ENCODE data around the gene PTTG1IP2. TPM values are rescaled to one million over a fixed set of nuclear protein-coding genes. Genes with fewer than 3 reads are reported as not detected.

Gene PTTG1IP2
- polyA plus RNA-seq, 4 donors: not detected

GRCh38 chr7:90552521-90552920, 83.1 kb downstream of the PTTG1IP2 start:
- DNase-seq (ENCODE audit: low read depth in 4 of 4, low spot score in 3 of 4): no peak

DNA sequence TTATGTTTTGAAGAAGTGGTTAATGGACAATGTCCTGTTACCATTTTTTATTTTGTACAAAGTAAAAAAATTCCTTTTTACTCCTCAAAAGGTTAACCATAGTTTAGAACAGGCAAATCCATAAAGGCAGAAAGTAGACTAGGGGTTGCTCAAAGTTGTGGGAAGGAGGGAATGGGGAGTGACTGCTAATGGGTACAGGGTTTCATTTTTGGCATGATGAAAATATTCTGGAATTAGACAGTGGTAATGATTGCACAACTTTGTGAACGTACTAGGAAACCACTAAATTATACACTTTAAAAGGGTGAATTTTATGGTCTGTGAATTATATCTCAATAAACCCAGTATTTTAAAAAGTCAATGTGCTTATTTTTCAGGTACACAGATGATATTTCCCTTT, 91.3 kb downstream of the PTTG1IP2 start:
- DNase-seq (ENCODE audit: low read depth in 4 of 4, low spot score in 3 of 4): no peak

Other genes starting within 250 kb of the PTTG1IP2 start
- 10 to 100 TPM; 13.5 to 19.4 (median 15.6) TPM for gene CFAP69, start 224.5 kb upstream of the PTTG1IP2 start, polyA plus RNA-seq (ENCODE audit: insufficient read length in 4 of 4)
- gene FAM237B, start 148.3 kb upstream of the PTTG1IP2 start, polyA plus RNA-seq (ENCODE audit: insufficient read length in 4 of 4): under 1 TPM; 0.30 to 0.90 (median 0.35) TPM
- gene GTPBP10, start 122.9 kb upstream of the PTTG1IP2 start, polyA plus RNA-seq (ENCODE audit: insufficient read length in 4 of 4): 10 to 100 TPM; 24.3 to 32.1 (median 29.5) TPM
- 10 to 100 TPM; 43.4 to 54.2 (median 52.2) TPM for gene CLDN12, start 66.2 kb upstream of the PTTG1IP2 start, polyA plus RNA-seq (ENCODE audit: insufficient read length in 4 of 4)
- 10 to 100 TPM; 30.3 to 39.1 (median 37.5) TPM for gene CDK14, start 126.7 kb downstream of the PTTG1IP2 start, polyA plus RNA-seq (ENCODE audit: insufficient read length in 4 of 4)